WI38 (cell line): Measurements from ENCODE around the gene LBX1.

ENCODE experiments used
- H3K4me3 ChIP-seq: 2 replicates; pipeline ENCODE4 v1.5.1; 2011; ENCODE audit warnings: low read depth, mild to moderate bottlenecking, control low read depth, low read length
- TF ChIP-seq, protein P1 (sequence below): IDR thresholded peaks from 2 replicates; pipeline ENCODE4 v1.5.1; 2012; ENCODE audit warnings: low read depth, mild to moderate bottlenecking, control low read depth, low read length

Gene LBX1

DNA sequence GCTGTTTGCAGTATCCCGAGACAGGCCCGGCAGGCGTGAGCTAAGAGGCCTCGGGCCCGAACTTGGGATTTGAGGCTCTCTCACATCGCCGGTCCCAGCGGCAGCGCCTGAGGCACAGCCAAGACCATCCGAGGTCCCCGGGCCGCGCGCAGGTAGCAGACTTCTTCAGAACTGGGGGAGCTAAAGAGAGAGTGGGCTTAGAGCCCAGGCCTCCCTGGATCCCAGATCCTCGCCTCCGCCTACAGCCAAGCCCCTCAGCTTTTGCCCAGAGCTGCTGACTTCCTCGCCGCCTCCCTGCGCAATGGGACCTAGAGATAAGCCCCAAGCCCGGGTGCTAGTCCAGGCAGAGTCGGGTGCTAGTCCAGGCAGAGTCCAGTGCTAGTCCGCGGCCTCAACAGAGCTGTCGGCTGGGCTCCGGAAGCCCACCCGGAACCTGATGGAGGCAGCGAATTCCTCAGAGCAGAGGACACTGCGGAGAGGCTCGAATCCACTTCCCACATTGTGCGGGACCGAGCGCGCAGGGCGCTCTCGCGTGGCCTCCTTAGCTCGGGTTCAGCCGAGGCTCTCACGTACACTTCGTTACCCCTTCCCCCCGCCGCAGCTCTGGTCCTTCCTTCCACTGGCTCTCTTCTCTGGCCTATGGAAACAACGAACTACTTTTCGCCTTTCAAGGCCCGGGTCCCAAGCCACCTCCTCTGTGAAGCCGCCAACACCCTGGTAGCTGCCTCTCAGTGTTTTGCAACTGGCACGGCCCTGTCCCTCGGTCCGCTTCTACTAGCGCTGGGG is 5.8 kb downstream of the LBX1 start:
- TF ChIP-seq, protein P1, sequence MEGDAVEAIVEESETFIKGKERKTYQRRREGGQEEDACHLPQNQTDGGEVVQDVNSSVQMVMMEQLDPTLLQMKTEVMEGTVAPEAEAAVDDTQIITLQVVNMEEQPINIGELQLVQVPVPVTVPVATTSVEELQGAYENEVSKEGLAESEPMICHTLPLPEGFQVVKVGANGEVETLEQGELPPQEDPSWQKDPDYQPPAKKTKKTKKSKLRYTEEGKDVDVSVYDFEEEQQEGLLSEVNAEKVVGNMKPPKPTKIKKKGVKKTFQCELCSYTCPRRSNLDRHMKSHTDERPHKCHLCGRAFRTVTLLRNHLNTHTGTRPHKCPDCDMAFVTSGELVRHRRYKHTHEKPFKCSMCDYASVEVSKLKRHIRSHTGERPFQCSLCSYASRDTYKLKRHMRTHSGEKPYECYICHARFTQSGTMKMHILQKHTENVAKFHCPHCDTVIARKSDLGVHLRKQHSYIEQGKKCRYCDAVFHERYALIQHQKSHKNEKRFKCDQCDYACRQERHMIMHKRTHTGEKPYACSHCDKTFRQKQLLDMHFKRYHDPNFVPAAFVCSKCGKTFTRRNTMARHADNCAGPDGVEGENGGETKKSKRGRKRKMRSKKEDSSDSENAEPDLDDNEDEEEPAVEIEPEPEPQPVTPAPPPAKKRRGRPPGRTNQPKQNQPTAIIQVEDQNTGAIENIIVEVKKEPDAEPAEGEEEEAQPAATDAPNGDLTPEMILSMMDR = no peak
- no peak overlapping the region for H3K4me3 ChIP-seq

DNA sequence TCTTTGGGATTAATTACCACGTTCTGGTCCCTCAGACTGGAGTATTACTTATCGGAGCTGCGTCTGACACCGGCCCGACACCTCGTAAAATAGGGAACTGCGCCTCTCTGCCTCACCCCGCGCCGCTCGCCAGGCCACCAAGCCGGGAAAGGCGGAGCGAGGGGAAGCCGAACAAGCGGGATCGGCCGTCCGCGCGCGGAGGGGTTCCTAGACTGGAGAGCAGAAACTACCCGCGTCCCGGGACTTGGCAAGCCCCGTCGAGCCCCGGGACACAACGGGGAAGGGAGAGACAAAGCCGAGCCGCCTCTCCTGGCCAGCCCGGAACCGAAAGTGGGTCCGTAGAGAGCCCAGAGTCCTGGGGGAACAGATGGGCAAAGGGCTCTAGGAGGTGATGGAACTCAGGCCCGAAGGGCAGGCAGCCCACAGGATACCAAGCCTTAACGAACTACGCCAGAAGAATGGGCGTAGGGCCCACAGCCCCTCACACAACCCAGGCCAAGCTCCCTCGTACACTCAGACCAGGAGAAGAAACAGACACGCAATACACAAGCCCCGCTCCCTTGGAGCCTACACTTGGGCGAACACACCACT is 6.5 kb downstream of the LBX1 start:
- TF ChIP-seq, protein P1 = no peak
- peak overlapping the region; percentile 37 for H3K4me3 ChIP-seq

DNA sequence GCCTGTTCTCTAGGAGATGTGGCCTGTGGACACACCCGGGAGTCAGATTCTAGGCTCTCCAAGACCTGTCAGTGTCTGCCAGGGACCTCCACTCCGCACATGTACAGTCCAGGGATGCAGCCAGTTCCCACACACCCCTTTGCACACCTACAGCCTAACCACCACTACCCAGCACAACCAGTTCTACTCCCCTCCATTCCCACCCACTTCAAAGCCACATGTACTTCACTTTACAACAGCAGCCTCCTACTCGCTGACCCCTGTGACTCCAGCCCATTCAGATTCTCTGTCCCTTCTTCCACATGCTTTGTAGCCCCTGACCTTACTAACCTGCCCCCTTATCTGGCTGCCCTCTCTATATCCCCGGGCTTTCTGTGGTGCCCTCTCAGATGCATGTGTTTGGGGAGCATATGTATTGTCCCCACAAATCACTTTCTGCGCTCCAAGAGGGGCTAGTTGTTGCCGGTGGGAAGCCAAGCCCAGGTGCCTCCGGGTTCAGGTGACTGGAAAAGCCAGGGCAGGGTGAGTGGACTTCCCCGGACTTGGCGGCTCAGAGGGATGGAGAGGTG is 7.2 kb downstream of the LBX1 start:
- H3K4me3 ChIP-seq = no peak overlapping the region
- TF ChIP-seq, protein P1 = no peak

DNA sequence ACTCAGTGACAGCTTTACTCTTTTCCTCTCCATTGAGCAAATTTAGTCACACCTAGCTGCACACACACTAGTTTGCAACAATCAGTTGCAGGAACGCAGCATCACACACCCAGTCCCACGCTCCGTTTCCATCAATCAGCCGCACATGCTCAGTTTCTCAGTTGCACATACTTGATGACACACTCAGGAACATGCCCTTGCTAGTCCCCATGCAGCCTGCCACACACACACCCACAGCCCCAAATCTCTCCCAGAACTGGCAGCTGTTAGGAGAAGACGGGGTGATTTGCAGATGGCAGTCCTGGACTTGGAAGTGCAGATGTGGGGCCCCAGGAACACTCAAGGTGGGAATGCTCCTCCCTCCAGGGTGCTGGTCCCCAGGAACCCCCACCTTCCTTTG is 7.7 kb downstream of the LBX1 start:
- TF ChIP-seq, protein P1 = no peak
- H3K4me3 ChIP-seq = no peak overlapping the region

DNA sequence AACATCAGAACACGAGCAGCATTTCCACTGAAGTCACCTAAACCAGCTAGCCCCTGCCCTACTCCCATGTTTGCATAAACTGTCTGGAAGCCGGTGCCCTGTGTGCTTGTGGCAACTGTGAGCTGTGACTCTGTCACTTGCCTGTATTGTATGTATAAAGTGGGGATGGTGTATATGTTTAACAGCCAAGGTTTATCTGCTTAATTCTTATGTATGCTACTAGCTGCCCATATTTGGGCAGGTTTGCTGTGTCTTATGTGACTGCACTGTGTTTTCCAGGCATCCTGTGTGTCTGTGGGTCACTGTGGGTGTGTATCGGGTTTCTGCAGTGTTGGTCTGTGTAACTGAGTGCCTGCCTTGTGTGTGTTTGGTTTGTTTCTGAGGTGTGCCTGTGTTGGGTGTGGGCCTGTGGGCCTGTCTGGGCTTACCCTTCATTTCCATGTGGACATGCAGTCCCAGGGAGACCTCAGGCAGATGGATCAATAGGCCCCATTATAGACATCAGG is 9.3 kb downstream of the LBX1 start:
- TF ChIP-seq, protein P1 = no peak
- H3K4me3 ChIP-seq = no peak overlapping the region

DNA sequence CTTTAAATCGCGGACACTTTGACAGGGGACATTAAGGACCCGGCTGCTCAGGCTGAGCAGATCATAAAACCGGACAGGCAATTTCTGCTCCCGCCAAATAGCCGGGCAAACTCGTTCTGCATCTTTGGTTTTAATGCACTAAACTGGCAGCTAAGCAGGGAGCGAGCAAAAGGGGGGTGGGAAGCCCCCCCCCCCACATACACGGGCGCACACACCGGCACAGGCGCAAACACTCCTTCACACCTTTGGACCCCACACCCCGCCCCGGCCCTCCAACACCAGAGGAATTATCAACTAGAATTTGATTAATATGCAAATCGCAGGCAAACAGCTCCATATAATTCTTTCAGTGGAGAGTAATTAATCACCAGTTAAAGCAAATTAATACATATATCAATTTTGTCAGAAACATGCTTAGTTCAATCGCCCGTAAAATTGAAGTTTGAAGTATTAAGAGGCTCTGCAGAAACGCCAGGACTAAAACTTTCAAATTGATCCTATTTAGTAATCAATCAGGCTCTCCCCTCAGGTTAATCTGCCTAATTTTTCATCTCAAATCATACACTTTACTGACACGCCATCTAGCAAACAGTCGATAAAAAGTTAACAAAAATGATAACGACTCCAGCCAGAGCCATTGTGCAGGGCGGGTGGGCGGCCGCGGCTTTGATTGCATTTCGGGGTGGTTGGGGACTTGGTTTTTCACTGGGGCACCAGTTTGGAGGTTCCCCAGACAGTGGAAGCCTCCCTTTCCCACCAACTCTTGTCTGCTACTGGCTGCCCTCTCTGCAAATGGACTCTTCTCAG is 9.9 kb downstream of the LBX1 start:
- TF ChIP-seq, protein P1 = no peak
- no peak overlapping the region for H3K4me3 ChIP-seq
